ENCODE data around the gene HLA-DOA. TPM values are rescaled to one million over a fixed set of nuclear protein-coding genes. Genes with fewer than 3 reads are reported as not detected.

Gene HLA-DOA
- total and polyA plus RNA-seq, 7 donors: 0.36 to 1.5 (median 0.58) TPM

GRCh38 chr6:32979720-32980487, 29.5 kb downstream of the HLA-DOA start:
- WGBS, 3 donors: 86 to 89% (median 87%) methylated on average over 12 of the region's 12 CpGs
- no peak for DNase-seq
- Histone ChIP-seq H3K4me1 (peaks cover 45% of the 10 kb centered on the region), H3K27me3 (ENCODE audit: insufficient read depth in 3 of 3, low read length in 2 of 3) (no peaks in the 10 kb centered on the region), H3K36me3 (ENCODE audit: insufficient read depth in 1 of 2, low read depth in 1 of 2) (peaks cover 26 to 87% of the 10 kb centered on the region in 2 donors), H3K4me3 (no peak overlapping the region), H3K9me3 (no peaks in the 10 kb centered on the region), H3K27ac (no peak overlapping the region)
- TF ChIP-seq, protein P1, sequence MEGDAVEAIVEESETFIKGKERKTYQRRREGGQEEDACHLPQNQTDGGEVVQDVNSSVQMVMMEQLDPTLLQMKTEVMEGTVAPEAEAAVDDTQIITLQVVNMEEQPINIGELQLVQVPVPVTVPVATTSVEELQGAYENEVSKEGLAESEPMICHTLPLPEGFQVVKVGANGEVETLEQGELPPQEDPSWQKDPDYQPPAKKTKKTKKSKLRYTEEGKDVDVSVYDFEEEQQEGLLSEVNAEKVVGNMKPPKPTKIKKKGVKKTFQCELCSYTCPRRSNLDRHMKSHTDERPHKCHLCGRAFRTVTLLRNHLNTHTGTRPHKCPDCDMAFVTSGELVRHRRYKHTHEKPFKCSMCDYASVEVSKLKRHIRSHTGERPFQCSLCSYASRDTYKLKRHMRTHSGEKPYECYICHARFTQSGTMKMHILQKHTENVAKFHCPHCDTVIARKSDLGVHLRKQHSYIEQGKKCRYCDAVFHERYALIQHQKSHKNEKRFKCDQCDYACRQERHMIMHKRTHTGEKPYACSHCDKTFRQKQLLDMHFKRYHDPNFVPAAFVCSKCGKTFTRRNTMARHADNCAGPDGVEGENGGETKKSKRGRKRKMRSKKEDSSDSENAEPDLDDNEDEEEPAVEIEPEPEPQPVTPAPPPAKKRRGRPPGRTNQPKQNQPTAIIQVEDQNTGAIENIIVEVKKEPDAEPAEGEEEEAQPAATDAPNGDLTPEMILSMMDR (IDR thresholded peaks at IDR 0.05): no peak
- intact Hi-C loops (cut with DNase I): loop anchor here in 1 of 2 donors (10.0 kb wide), 1 partner anchor 1165 kb away; the partner anchor contains the start of genes HSPA1A and HSPA1L
- ATAC-seq: no peak

GRCh38 chr6:32977953-32978324, 31.5 kb downstream of the HLA-DOA start:
- H3K36me3 ChIP-seq (ENCODE audit: insufficient read depth in 1 of 2, low read depth in 1 of 2): peaks cover 32 to 100% of the 10 kb centered on the region in 2 donors
- no peak overlapping the region for H3K4me3 ChIP-seq
- ATAC-seq: no peak
- peak overlapping the region; percentile 14 for H3K27ac ChIP-seq
- TF ChIP-seq, protein P1 (IDR thresholded peaks at IDR 0.05): no peak
- peaks cover 45% of the 10 kb centered on the region for H3K4me1 ChIP-seq
- H3K9me3 ChIP-seq: no peaks in the 10 kb centered on the region
- intact Hi-C loops (cut with DNase I): loop anchor here in 1 of 2 donors (10.0 kb wide), 1 partner anchor 1163 kb away; the partner anchor contains the start of genes HSPA1A and HSPA1L
- DNase-seq: no peak
- WGBS, 3 donors: 57 to 67% (median 61%) methylated on average over 7 of the region's 7 CpGs
- H3K27me3 ChIP-seq (ENCODE audit: insufficient read depth in 3 of 3, low read length in 2 of 3): no peaks in the 10 kb centered on the region

DNA sequence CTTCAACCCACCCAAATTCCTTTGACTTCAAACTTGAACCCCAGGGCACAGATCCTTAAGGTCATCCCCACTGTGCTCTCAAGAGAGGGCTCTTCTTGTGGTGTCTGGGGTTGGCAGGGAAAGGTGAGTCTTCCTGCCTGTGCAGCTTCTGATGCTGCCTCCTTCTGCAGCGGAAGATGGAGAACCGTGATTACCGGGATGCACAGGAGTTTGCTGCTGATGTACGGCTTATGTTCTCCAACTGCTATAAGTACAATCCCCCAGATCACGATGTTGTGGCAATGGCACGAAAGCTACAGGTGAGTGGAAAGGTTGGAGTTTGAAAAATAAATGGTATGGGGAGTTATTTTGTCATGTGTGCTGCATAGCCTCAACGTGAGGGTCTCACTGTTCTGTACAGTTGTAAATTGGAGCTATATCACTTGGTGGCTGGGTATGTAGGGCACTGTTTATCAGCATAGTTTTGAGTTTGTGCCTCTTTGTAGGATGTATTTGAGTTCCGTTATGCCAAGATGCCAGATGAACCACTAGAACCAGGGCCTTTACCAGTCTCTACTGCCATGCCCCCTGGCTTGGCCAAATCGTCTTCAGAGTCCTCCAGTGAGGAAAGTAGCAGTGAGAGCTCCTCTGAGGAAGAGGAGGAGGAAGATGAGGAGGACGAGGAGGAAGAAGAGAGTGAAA, 32.0 kb downstream of the HLA-DOA start:
- Histone ChIP-seq H3K27me3 (ENCODE audit: insufficient read depth in 3 of 3, low read length in 2 of 3) (no peaks in the 10 kb centered on the region), H3K27ac (peak overlapping the region; percentile 14), H3K9me3 (no peaks in the 10 kb centered on the region), H3K4me1 (peaks cover 45% of the 10 kb centered on the region), H3K36me3 (ENCODE audit: insufficient read depth in 1 of 2, low read depth in 1 of 2) (peaks cover 35 to 100% of the 10 kb centered on the region in 2 donors), H3K4me3 (peak overlapping the region; percentile 79)
- intact Hi-C loops (cut with DNase I): loop anchor here in 1 of 2 donors (10.0 kb wide), 1 partner anchor 1163 kb away; the partner anchor contains the start of genes HSPA1A and HSPA1L
- TF ChIP-seq, protein P1 (IDR thresholded peaks at IDR 0.05): no peak
- 62 to 70% (median 66%) methylated on average over 10 of the region's 10 CpGs for WGBS, 3 donors
- no peak for ATAC-seq
- DNase-seq: no peak

DNA sequence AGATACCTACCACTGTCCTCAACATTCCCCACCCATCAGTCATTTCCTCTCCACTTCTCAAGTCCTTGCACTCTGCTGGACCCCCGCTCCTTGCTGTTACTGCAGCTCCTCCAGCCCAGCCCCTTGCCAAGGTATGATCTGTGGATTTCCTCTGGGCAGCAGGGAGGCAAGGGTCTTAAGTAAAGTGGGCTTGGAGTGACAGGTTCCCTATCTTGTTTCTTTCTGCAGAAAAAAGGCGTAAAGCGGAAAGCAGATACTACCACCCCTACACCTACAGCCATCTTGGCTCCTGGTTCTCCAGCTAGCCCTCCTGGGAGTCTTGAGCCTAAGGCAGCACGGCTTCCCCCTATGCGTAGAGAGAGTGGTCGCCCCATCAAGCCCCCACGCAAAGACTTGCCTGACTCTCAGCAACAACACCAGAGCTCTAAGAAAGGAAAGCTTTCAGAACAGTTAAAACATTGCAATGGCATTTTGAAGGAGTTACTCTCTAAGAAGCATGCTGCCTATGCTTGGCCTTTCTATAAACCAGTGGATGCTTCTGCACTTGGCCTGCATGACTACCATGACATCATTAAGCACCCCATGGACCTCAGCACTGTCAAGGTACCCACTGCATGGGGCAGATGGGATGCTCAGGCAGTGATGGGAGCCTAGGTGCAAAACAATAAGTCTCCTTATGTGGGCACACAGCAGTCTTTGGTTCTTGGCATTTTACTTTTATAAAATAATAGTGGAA, 32.9 kb downstream of the HLA-DOA start:
- H3K27ac ChIP-seq: no peak overlapping the region
- H3K4me3 ChIP-seq: peak overlapping the region; percentile 79
- intact Hi-C loops (cut with DNase I): loop anchor here in 1 of 2 donors (10.0 kb wide), 1 partner anchor 1162 kb away; the partner anchor contains the start of genes HSPA1A and HSPA1L
- TF ChIP-seq, protein P1 (IDR thresholded peaks at IDR 0.05): no peak
- H3K9me3 ChIP-seq: no peaks in the 10 kb centered on the region
- ATAC-seq: no peak
- H3K27me3 ChIP-seq (ENCODE audit: insufficient read depth in 3 of 3, low read length in 2 of 3): no peaks in the 10 kb centered on the region
- WGBS, 3 donors: 76 to 87% (median 77%) methylated on average over 7 of the region's 7 CpGs
- H3K4me1 ChIP-seq: peaks cover 44% of the 10 kb centered on the region
- H3K36me3 ChIP-seq (ENCODE audit: insufficient read depth in 1 of 2, low read depth in 1 of 2): peaks cover 35 to 94% of the 10 kb centered on the region in 2 donors
- no peak for DNase-seq
